Esophagus muscularis mucosa (tissue), 4 donors: ENCODE data around the gene SLC9C2. TPM values are rescaled to one million over a fixed set of nuclear protein-coding genes. Genes with fewer than 3 reads are reported as not detected.
A peak's percentile ranks its signal among the peaks of the same experiment; 100 is the strongest.

ENCODE experiments used
- DNase-seq: peaks from one replicate; pipeline ENCODE4 v3.0.0-alpha.2; 2017; ENCODE audit errors: extremely low spot score
- H3K27ac ChIP-seq, 4 donors: fragments of 200-600 bp; sonication (generic); replicated peaks in 1 of 4; 1 replicate in 3 of 4; 2 replicates in 1 of 4; pipeline ENCODE4 v1.5.1; 2016 to 2019; ENCODE audit warnings: mild to moderate bottlenecking in 1 of 4
- H3K27me3 ChIP-seq, 4 donors: fragments of 200-600 bp; sonication (generic); one replicate each; pipeline versions ENCODE4 v1.5.1 to v1.6.0; 2016 to 2019
- H3K36me3 ChIP-seq, 4 donors: fragments of 200-600 bp; sonication (generic); one replicate each; pipeline ENCODE4 v1.5.1; 2016 to 2019
- H3K4me1 ChIP-seq, 4 donors: fragments of 200-600 bp; sonication (generic); one replicate each; pipeline ENCODE4 v1.5.1; 2016 to 2019
- H3K4me3 ChIP-seq, 4 donors: fragments of 200-600 bp; sonication (generic); 1 replicate in 2 of 4; 2 replicates in 2 of 4; pipeline ENCODE4 v1.5.1; 2016 to 2019; ENCODE audit warnings: mild to moderate bottlenecking in 4 of 4, moderate library complexity in 1 of 4
- H3K9me3 ChIP-seq, 4 donors: fragments of 200-600 bp; sonication (generic); 1 replicate in 3 of 4; 2 replicates in 1 of 4; pipeline ENCODE4 v1.5.1; 2016 to 2019
- CTCF ChIP-seq, 3 experiments: fragments of 200-600 bp in 2 of 3; fragments of 450-650 bp in 1 of 3; sonication (generic) in 2 of 3; IDR thresholded peaks; one replicate each; pipeline ENCODE4 v1.5.1; 2017 to 2019; ENCODE audit warnings: antibody characterized with exemption in 3 of 3, mild to moderate bottlenecking in 2 of 3, moderate library complexity in 1 of 3
- EP300 ChIP-seq: sonication (generic); formaldehyde crosslinking; IDR thresholded peaks from one replicate; pipeline ENCODE4 v1.6.1; 2017; ENCODE audit warnings: antibody characterized with exemption
- POLR2A ChIP-seq: fragments of 450-650 bp; IDR thresholded peaks from one replicate; pipeline ENCODE4 v1.6.1; 2017; ENCODE audit warnings: antibody characterized with exemption, moderate library complexity, mild to moderate bottlenecking, low read depth
- POLR2AphosphoS5 ChIP-seq, 2 donors: sonication (generic); formaldehyde crosslinking; IDR thresholded peaks; one replicate each; pipeline ENCODE4 v1.6.1; 2017; ENCODE audit warnings: antibody characterized with exemption in 2 of 2
- WGBS: methylation state at CpG from one replicate; pipeline ENCODE4 v1.1.5; 2018; 5-methylcytosine and 5-hydroxymethylcytosine counted together
- intact Hi-C: fragments of 100-400 bp; cut with DNase I; formaldehyde crosslinking; loops from one replicate; pipeline ENCODE4 v1.15.1; 2023
- total RNA-seq, 4 donors: library from RNA; depleted of rRNA; stranded (reverse); fragments of >200 nt; gene quantifications; one replicate each; pipeline versions ENCODE4 v1.1.0 to v1.2.1, GENCODE V29; 2016

SLC9C2 gene
- total RNA-seq, 4 donors from 2014 or later = not detected

GRCh38 chr1:173509797-173510196 lies 93.1 kb downstream of the SLC9C2 start:
- Histone ChIP-seq H3K4me1 (peaks cover 0 to 20% (median 9%) of the 10 kb centered on the region in 4 donors), H3K9me3 (peaks cover 0 to 5% (median 0%) of the 10 kb centered on the region in 4 donors), H3K27ac (no peak overlapping the region), H3K36me3 (no peaks in the 10 kb centered on the region), H3K4me3 (no peak overlapping the region), H3K27me3 (no peaks in the 10 kb centered on the region)
- 83% methylated on average over 1 of the region's 1 CpG for WGBS
- intact Hi-C loops = no loop called here
- TF ChIP-seq POLR2A (no peak), POLR2AphosphoS5 (IDR thresholded peaks at IDR 0.05) (no peak), EP300 (no peak), CTCF (IDR thresholded peaks at IDR 0.05) (no peak)
- DNase-seq = no peak

GRCh38 chr1:173508541-173508940 lies 94.3 kb downstream of the SLC9C2 start:
- Histone ChIP-seq H3K9me3 (peaks cover 0 to under 1% (median 0%) of the 10 kb centered on the region in 4 donors), H3K27me3 (no peaks in the 10 kb centered on the region), H3K4me1 (peaks cover 0 to 20% (median 9%) of the 10 kb centered on the region in 4 donors), H3K36me3 (no peaks in the 10 kb centered on the region), H3K4me3 (no peak overlapping the region), H3K27ac (no peak overlapping the region)
- intact Hi-C loops = no loop called here
- TF ChIP-seq EP300 = no peak
- TF ChIP-seq CTCF (IDR thresholded peaks at IDR 0.05) = no peak
- no peak for TF ChIP-seq POLR2A
- TF ChIP-seq POLR2AphosphoS5 (IDR thresholded peaks at IDR 0.05) = no peak
- WGBS = 88% methylated on average over 2 of the region's 2 CpGs
- no peak for DNase-seq

GRCh38 chr1:173507847-173508209 lies 95.0 kb downstream of the SLC9C2 start:
- intact Hi-C loops = no loop called here
- Histone ChIP-seq H3K27me3 (no peaks in the 10 kb centered on the region), H3K4me3 (no peak overlapping the region), H3K27ac (peak overlapping the region; percentile 12 to 68 (median 52)), H3K36me3 (no peaks in the 10 kb centered on the region), H3K4me1 (peaks cover 0 to 20% (median 9%) of the 10 kb centered on the region in 4 donors), H3K9me3 (no peaks in the 10 kb centered on the region)
- no peak for DNase-seq
- WGBS = 51% methylated on average over 3 of the region's 3 CpGs
- TF ChIP-seq CTCF (IDR thresholded peaks at IDR 0.05) (peak in 1 of 3 experiments; percentile 4), EP300 (no peak)

- 52% methylated on average over 3 of the region's 3 CpGs for WGBS
These were observed 95.5 kb downstream of the SLC9C2 start for GRCh38 chr1:173507205-173507846.

More at GRCh38 chr1:173507205-173507846, 95.5 kb downstream of the SLC9C2 start:
- H3K9me3 ChIP-seq = no peaks in the 10 kb centered on the region
- peak overlapping the region; percentile 12 to 68 (median 52) for H3K27ac ChIP-seq
- H3K4me1 ChIP-seq = peaks cover 0 to 20% (median 9%) of the 10 kb centered on the region in 4 donors
- DNase-seq = no peak
- H3K4me3 ChIP-seq = no peak overlapping the region
- no peaks in the 10 kb centered on the region for H3K36me3 ChIP-seq
- intact Hi-C loops = no loop called here
- TF ChIP-seq EP300 (no peak), POLR2AphosphoS5 (IDR thresholded peaks at IDR 0.05) (no peak), POLR2A (no peak), CTCF (IDR thresholded peaks at IDR 0.05) (no peak)
- H3K27me3 ChIP-seq = no peaks in the 10 kb centered on the region
